ENCODE data around the gene GLRX5.

The GLRX5 gene

DNA sequence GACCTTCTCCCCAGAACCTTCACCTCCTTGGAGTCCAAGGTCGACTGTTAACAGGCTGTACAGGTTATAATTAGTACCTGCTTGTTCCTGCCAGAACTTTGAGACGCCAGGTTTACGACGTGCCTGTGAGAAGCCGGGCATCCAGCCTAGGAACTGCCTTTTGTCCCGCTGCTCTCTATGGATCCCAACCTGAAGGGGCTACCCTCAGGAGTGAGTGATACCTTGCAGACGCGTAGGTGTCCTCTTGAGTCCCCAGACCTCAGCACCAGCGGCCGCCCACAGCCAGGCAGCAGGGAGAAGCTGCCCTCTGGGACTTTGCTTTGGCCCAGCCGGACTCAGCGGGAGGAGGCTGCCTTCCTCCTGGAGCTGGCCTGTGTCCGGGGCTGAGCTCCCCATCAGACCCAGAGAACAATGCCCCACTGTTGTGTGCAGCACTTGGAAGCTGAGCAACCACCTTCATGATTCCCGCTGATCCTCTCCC is 34.6 kb upstream of the GLRX5 start:
- DNase-seq = no peak

- no peak for DNase-seq
These were observed 34.0 kb upstream of the GLRX5 start for GRCh38 chr14:95500772-95501401.

DNA sequence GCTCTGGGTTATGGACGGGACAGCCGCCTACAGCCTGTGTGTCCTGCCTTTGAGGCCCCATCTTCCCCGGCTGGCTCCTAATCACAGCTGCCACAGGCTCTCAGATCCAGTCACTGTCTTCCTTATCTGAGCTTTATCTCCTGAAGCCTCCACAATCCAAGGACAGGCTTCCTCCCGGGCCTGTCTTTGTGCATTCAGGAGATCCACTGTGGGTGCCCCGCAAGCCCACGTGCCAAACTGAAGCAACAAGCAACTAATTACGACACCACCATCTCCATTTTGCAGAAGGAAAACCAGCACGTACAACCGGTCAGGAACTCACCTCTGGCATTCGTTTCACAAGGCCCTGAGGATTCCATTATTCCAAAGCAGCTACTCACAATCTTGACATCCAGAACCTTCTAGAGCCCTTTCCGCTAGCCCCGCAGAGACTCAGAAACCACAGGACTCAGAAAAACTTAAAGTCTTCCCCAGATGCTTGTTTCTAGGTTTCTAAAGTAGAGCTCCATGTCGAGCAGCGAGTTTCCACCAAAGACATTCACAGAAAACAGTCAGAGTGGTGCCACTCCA is 32.4 kb upstream of the GLRX5 start:
- DNase-seq = no peak

- no peak for DNase-seq
These were observed 31.3 kb upstream of the GLRX5 start for GRCh38 chr14:95503365-95504134.

DNA sequence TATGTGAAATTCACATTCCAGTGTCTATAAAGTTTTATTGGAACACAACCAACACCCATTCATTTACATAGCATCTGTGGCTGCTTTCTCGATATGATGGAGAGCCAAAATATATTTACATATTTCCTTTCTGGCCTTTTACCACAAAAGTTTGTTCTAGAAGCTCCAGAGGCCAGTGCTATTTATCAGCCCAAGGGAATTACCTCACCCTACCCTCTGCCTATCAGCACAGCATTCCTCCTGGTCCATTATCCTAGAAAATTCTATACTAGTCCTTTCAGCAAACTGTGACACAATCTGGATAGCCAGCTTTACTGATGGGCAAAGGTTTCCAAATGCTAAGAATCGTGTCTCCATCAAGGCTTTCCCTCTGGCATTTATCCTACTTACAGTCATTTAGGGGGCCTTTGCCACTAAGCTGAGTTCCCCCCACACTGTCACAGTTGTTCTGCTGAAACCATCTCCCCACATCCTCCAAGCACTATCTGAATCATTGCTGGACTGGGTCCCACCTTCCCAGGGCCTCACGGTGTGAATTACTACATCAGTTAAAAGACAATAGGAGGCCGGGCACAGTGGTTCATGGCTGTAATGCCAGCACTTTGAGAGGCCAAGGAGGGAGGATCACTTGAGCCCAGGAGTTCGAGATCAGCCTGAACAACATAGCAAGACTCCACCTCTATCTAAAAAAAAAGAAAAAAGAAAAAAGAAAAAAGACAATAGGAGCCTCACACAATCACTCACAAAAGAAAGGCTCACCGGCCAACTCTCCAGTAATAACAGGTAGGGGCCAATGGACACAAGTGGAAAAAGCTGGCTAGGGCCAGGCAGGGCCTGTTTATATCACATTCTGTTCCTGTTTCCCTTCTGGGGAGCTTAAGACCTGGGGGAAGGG is 30.5 kb upstream of the GLRX5 start:
- no peak for DNase-seq

- DNase-seq = no peak
These were observed 29.7 kb upstream of the GLRX5 start for GRCh38 chr14:95505030-95505589.

- DNase-seq = peak; percentile 35
These were observed 27.7 kb upstream of the GLRX5 start for GRCh38 chr14:95507174-95507573.

DNA sequence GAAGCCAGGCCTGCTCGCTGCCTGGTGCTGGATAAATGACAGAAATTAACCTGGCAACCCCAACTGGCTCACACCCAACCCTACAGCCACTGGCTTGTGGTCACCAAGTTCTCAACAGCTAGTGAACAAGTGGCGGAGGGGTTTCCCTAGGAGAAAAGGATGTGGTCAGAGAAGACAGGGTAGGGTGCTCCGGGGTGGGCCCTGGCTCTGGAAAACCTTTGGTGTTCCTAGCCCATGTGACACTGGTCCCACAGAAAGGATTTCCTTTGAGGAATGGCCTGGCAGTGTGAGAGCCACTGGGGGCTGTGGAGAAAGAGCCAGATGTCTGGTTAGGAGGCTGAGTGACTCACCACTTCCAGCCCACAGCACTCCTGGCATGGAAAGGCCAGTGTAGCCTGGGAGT is 27.1 kb upstream of the GLRX5 start:
- peak; percentile 19 for DNase-seq

GRCh38 chr14:95508377-95508776 is 26.5 kb upstream of the GLRX5 start:
- peak; percentile 5 for DNase-seq

DNA sequence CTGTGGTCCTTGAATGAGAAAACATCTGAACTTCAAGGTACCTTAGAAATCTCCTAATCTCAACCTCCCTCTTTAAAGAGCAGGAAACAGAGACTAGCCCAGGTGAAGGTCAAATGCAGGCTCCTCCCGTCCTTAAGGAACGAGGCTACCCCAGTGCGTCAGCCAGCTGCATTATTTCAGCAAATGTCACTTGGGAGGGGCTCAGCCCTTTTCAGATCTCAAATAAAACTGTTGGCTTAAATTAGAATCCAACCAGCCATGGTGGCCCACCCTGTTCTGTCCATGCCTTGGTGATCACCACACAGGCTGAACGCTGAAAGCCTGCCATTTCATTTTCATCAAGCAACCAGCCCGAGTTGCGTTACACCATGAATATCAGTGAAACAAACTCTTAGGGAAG is 25.4 kb upstream of the GLRX5 start:
- DNase-seq = peak; percentile 1

- peak; percentile 13 for DNase-seq
These were observed 24.5 kb upstream of the GLRX5 start for GRCh38 chr14:95510344-95510743.

GRCh38 chr14:95510804-95511203 is 24.0 kb upstream of the GLRX5 start:
- DNase-seq = peak; percentile 14

GRCh38 chr14:95511687-95512086 is 23.2 kb upstream of the GLRX5 start:
- peak; percentile 3 for DNase-seq

DNA sequence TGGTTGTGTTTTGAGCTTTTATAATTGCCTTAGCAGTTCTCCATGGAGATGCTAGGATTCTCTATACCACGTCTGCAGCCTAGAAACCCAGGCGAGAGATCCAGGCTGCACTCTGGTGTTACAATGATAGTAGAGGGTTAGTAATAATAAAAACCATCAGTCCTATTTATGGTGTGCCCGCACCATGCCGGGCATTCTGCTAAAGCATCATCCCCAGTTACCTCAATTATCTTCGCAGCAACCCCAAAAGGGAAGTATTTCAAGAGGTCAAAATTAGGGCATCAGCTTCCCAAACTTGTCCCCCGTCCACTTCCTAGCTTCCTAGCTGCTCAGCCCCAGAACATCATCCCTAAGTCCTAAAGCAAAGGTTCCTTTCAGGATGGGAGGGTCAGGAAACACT is 21.6 kb upstream of the GLRX5 start:
- peak; percentile 8 for DNase-seq

DNA sequence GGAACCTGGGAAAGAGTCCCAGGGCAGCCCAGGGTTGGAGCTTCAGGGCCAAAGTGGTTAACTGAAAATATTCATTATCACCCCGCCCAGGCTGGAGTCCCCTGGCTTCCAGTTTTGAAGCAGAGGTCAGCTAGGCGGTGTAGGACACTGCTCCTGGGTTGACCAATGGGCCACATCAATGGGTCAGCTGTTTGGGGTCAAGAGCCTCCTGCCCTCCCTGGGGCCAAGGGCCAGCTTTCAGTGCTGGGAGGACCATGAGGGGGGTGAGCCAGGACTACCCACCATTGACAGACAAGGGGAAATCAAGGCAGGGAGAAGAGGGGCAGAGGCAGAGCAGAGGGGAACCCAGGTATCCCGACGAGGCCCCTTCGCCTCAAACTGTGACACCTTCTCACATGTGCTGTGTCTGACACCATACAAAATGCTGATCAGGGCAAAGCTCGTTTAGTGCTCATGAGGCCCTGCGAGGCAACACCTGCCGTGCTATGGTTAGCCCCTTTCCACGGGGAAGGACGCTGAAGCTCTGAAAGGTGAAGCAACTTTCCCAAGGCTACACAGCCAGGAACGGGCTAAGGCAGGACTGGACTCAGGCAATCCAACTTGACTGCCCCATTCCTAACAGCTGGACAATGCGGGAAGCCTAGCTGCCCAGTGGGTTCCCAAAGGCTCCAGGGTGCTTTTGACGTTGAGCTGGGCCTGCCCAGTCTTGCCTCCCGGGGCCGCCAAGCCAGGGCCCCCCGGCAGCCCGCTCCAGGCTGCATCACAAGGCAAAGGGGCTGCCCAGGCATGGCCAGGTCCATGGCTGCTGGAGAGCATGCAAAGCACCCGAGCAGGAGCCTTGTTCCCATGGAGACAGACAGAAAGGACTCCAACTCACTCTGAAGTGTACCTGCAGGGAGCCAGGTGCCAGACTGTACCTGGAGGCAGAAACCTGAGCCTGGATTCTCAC is 20.4 kb upstream of the GLRX5 start:
- DNase-seq = peak; percentile 16

GRCh38 chr14:95515080-95515489 is 19.8 kb upstream of the GLRX5 start:
- DNase-seq = peak; percentile 91

DNA sequence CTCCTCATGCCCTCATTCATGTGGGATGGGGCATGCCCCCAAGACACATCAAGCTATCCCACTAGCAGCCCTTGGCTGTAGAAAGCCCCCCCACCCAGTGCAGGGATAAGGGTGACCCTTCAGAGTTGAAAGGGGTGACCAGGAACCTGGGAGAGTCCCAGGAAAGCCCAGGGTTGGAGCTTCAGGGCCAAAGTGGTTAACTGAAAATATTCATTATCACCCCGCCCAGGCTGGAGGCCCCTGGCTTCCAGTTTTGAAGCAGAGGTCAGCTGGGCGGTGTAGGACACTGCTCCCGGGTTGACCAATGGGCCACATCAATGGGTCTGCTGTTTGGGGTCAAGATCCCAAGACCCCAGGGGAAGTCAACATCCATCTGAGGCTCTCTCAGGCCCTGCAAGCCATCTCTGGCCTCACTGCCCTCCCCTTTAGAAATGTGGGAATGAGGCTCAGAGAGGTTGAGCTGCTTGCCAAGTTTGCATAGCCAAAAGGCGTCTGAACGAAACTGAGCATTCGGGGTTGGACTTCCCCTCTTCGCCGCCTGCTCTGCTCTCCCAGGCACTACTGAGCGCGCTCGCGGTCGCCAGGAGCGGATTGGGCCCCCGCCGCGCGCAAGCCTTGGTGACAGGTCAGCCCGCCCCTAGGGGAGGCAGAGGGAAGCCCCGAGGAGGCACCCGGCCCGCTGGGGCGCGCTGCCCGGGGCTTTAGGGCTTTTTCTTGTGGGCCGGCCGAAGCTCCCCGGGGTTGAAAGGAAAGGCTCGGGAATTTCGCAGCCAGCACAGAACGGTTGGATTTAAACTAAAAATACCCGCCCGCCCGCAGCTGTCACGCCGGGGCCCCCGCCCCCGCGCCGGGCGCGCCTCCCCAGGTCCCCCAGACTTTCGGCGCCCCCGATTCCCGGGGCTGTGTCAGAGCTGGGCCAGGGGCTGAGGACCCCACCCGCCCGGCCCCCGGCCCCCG is 19.0 kb upstream of the GLRX5 start:
- DNase-seq = peak; percentile 77

GRCh38 chr14:95516554-95517181 is 18.2 kb upstream of the GLRX5 start, which contains the start of gene SYNE3:
Gene SYNE3, minus strand, starts transcription at chr14:95516650. Its CDS starts 40,829 bp downstream, at chr14:95475821.
- DNase-seq = peak; percentile 73

DNA sequence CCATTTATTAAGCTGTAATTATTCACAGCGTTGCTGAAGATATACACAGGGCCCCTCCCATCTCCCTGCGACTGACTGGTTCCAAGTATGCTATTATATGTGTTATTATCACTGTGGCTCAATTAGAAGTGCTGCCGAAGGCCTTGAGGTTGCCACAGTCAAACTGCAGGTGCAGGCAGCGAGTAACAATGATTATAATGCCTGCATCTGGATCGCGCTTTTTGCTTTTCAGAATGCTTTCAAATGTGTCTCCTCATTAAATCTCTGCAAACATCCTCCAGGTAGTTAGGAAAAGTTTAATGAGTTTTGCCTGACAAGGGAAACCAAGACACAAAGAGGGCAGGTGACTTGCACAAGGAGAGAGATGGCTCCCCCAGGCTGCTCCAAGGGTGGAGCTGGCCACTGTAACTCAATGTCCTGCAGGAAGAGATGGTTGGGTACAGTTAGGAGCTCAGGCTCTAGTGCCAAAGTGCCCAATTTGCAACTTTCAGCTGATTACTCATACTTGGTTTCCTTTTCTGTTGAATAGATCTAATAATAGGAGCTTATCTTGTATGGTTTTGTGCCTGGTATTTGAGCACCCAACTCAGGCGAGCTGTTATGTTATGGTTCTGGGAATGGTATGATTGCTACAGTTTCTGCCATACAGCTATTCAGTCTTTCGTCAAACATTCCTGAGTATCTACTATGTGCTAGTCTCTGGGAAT is 16.7 kb upstream of the GLRX5 start:
- no peak for DNase-seq

All from right hindlimb (tissue), 1 donor.